Effector memory CD8-positive, alpha-beta T cell (primary cell): ENCODE results near the gene RPS3A.
"Not testable (repeated sequence)": the region's sequence is repeated elsewhere in the genome, so short reads cannot be mapped to it uniquely, and the experiment has no call there.

Experiments
- ATAC-seq: fragments of 150-1000 bp; cut with Tn5 transposase; replicated peaks from 2 replicates; pipeline ENCODE4 v1.10.0; 2021; ENCODE audit warnings: mild to moderate bottlenecking, moderate library complexity
- DNase-seq, 3 experiments: peaks; one replicate each; pipeline ENCODE4 v3.0.0; 2021
- H3K27ac Mint-ChIP-seq, 2 donors: one replicate each; pipeline ENCODE4 v1.8.0; 2022; ENCODE audit warnings: mild to moderate bottlenecking in 2 of 2, mixed read lengths in 2 of 2, moderate library complexity in 2 of 2
- H3K27me3 Mint-ChIP-seq, 2 donors: one replicate each; pipeline ENCODE4 v1.8.0; 2022; ENCODE audit warnings: mixed read lengths in 2 of 2
- H3K36me3 Mint-ChIP-seq: one replicate; pipeline ENCODE4 v1.8.0; 2022; ENCODE audit warnings: mild to moderate bottlenecking, moderate library complexity, mixed read lengths; ENCODE audit not compliant: insufficient read depth
- H3K4me1 Mint-ChIP-seq, 2 donors: one replicate each; pipeline ENCODE4 v1.8.0; 2022; ENCODE audit warnings: low read depth in 2 of 2, mixed read lengths in 2 of 2
- H3K4me3 Mint-ChIP-seq, 2 donors: one replicate each; pipeline ENCODE4 v1.8.0; 2022; ENCODE audit warnings: mild to moderate bottlenecking in 2 of 2, mixed read lengths in 2 of 2, moderate library complexity in 2 of 2
- H3K9me3 Mint-ChIP-seq, 2 donors: one replicate each; pipeline ENCODE4 v1.8.0; 2022; ENCODE audit warnings: mixed read lengths in 2 of 2
- total RNA-seq, 9 experiments: gene quantifications; one replicate each; lab custom pipeline; 2026; lab: John Stamatoyannopoulos, UW

The RPS3A gene
- total RNA-seq, result 651 to 1,246 (median 1,102) reads per million in 9 experiments

DNA sequence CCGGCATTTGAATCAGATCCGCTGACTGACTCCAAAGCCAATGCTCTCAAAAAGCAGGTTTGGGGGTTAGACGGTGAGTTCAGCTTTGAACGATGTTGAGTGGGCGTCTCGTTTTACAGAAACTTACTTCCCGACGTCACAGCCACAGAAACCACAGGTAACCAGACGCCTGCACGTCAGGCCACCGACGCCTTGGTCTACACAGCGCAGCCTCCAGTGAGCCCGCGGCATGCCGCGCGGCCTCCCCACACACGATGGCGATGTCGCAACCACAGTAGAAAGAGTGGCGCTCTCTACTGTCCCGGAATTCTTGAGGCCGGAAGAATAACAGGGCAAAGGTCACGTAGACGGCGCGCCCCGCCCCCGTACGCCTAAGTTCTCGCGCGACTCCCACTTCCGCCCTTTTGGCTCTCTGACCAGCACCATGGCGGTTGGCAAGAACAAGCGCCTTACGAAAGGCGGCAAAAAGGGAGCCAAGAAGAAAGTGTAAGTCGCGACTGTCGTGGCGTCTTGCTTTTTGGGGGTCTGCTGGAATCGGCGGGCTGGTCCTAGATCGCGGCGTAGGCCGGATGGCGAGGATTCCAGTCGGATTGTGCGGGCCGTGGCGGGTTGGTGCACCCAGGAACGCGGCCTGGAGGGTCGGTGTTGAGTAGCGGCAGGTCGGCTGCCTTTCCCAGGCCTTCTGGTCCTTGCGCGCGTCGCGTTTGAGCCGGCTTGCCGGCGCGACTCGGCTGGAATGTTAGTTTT, at the start of gene RPS3A:
Gene RPS3A, plus strand, starts transcription at position 400 of the 747 bp plus-strand sequence. Its CDS starts 25 bp downstream, at position 425.
- Mint-ChIP-seq H3K27ac (peak within 1 kb of the TSS; percentile 96 to 98), H3K4me1 (peaks cover 21 to 22% of the 10 kb centered on the region in 2 donors), H3K36me3 (peaks cover 57% of the 10 kb centered on the region), H3K27me3 (peaks cover 0 to 16% of the 10 kb centered on the region in 2 donors), H3K4me3 (peak within 1 kb of the TSS; percentile 94 to 96), H3K9me3 (no peaks in the 10 kb centered on the region)
- DNase-seq, result peak; percentile 97 to 100 (median 99)
- peak; percentile 90 for ATAC-seq

DNA sequence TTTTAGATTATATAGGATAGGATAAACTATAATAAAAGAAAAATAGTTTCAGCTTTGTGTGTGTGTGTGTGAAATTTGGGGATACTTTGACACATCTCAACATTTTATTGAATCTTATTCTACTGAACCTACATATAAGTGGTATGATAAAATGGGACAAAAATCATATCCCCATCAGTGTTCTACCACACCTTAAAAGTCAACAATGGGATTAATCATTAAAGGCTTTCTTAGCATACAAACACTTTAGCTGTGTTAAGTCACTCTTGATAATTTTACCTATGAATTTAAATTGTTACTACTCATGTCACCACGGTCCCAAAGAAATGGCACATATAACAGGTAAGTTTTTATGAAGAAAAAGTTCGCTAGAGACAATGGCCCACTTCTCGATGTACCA, 46.6 kb upstream of the RPS3A start:
- Mint-ChIP-seq H3K27me3 (no peaks in the 10 kb centered on the region), H3K9me3 (no peaks in the 10 kb centered on the region), H3K4me1 (no peaks in the 10 kb centered on the region), H3K4me3 (no peak overlapping the region), H3K36me3 (no peaks in the 10 kb centered on the region), H3K27ac (no peak overlapping the region)
- no peak for DNase-seq
- ATAC-seq, result no peak

DNA sequence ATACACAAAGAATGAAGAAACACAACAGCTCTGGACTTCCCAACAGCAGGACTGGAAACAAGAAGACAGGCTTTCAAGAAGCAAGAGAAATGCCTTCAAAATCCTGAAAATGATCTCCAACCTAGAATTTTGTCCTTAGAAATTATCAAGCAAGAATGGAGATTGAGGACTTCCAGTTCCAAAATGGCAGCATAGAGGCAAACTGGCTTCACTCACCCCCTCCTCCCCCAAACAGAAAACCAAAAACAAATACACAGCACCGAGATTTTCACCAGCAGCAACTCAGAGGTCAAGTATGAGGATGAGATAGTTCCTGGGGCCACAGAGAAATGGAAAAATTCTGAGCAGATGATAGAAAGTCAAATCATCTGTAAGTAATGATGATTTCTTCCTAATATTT, 43.9 kb upstream of the RPS3A start:
- DNase-seq (no peak), ATAC-seq (no peak)
- H3K4me3 Mint-ChIP-seq, result no peak overlapping the region
- no peaks in the 10 kb centered on the region for H3K36me3 Mint-ChIP-seq
- H3K4me1 Mint-ChIP-seq, result no peaks in the 10 kb centered on the region
- H3K9me3 Mint-ChIP-seq, result no peaks in the 10 kb centered on the region
- H3K27me3 Mint-ChIP-seq, result no peaks in the 10 kb centered on the region
- H3K27ac Mint-ChIP-seq, result no peak overlapping the region

DNA sequence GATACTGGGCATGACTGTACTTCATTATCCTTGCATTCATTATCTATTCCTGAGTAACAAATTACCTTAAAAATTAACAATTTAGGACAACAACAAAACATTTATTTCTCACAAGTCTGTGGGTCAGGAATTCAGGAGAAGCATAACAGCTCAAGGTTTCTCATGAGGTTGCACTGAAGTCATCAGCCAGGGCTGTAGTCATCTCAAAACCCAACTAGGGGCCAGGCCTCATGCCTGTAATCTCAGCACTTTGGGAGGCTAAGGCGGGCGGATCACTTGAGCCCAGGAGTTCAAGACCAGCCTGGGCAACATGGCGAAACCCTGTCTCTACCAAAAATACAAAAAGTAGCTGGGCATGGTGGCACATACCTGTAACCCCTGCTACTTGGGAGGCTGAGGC, 36.3 kb upstream of the RPS3A start:
- not testable (repeated sequence) for H3K4me3 Mint-ChIP-seq, H3K27me3 Mint-ChIP-seq, H3K36me3 Mint-ChIP-seq, H3K27ac Mint-ChIP-seq, H3K4me1 Mint-ChIP-seq, H3K9me3 Mint-ChIP-seq, DNase-seq, ATAC-seq

DNA sequence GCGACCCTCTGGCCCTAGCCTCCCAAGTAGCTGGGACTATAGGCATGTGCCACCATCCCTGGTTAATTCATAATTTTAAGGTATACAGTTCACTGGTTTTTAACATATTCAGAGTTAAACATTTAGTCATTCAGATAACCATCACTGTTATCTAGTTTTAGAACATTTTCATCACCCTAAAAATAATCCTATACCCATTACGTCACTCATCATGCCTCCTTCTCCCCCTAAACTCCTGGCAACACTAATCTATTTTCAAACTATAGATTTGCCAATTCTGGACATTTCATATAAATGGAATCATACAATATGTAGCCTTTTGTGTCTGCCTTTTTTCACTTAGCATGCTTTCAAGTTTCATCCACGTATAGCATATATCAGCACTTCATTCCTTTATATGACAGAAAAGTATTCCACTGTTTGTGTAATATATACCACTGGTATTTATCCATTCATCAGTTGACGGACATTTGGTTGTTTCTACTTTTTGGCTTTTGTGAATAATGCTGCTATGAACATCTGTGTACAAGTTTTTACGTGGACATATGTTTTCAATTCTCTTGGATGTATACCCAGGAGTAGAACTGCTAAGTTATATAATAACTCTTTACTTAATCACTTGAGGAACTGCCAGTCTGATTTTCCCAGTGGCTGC, 32.0 kb upstream of the RPS3A start:
- DNase-seq (no peak), ATAC-seq (no peak)
- Mint-ChIP-seq H3K9me3 (no peaks in the 10 kb centered on the region), H3K4me3 (no peak overlapping the region), H3K27me3 (peaks cover 6 to 12% of the 10 kb centered on the region in 2 donors), H3K36me3 (no peaks in the 10 kb centered on the region), H3K27ac (no peak overlapping the region), H3K4me1 (no peaks in the 10 kb centered on the region)

DNA sequence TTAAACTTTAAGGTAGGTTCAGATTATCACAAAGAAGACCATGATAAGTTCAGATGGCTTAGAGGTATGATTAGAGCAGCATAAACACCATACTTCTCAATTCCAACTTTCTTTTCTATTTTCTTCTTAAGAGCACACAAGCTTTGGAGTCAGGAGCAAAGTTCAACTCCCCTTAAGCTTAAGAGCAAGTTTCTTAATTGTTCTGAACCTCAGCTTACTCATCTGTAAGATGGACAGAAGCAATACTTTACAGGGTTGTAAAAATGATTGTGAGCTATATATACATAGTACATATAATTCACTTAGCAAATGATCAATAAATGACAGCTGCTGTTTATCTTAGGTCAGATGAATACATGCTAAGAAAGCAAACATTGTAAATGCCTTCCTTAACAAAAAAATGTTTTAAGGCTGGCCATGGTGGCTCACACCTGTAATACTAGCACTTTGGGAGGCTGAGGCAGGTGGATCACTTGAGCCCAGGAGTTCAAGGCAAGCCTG, 25.0 kb upstream of the RPS3A start:
- peaks cover 6 to 11% of the 10 kb centered on the region in 2 donors for H3K27me3 Mint-ChIP-seq
- H3K36me3 Mint-ChIP-seq, result no peaks in the 10 kb centered on the region
- no peak overlapping the region for H3K4me3 Mint-ChIP-seq
- no peaks in the 10 kb centered on the region for H3K9me3 Mint-ChIP-seq
- ATAC-seq (no peak), DNase-seq (no peak)
- H3K4me1 Mint-ChIP-seq, result no peaks in the 10 kb centered on the region
- no peak overlapping the region for H3K27ac Mint-ChIP-seq

DNA sequence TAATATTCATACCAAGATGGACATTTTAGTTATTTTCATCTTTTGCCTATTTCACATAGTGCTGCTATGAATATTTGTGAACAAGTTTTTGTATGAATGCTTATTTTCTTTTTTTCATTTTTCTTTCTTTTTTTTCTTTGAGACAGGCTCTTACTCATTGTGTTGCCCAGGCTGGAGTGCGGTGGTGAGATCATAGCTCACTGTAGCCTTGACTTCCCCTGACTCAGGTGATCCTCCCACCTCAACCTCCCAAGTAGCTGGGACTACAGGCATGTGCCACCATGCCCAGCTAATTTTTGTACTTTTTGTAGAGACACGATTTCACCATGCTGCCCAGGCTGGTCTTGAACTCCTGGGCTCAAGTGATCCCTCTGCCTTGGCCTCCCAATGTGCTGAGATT, 21.4 kb upstream of the RPS3A start:
- not testable (repeated sequence) for H3K27me3 Mint-ChIP-seq, H3K36me3 Mint-ChIP-seq, H3K9me3 Mint-ChIP-seq, H3K4me3 Mint-ChIP-seq, H3K27ac Mint-ChIP-seq, H3K4me1 Mint-ChIP-seq, ATAC-seq, DNase-seq

DNA sequence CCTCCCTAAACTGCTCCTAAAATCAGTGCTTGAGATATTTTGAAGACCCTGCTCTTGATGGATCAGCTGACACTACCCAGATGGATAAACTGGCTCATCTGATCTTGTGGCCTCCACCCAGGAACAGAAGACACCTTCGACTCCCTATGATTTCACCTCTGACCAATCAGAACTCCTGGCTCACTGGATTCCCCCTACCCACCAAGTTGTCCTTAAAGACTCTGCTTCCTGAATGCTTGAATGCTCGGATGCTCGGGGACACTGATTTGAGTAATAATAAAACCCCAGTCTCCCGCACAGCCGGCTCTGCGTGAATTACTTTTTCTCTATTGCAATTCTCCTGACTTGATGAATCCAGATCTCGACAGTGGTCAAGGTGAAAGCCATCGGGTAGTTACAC, 12.0 kb upstream of the RPS3A start:
- no peaks in the 10 kb centered on the region for H3K36me3 Mint-ChIP-seq

DNA sequence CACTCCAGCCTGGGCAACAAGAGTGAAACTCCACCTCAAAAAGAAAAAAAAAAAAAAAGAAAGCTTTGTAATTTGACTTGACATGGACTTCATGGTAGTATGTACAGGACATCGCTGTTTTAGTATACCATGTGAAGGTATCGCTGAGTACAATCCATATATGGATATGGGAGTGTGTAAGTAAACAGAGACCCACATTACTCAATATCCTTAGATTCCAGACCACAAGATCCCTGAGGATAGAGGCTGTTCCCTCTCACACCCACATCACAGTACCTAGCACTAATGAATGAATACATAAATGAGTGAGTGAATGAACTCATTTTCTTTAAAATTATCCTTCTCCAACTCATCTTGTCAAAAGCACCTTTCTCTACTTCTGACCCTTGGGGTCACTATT, 8.4 kb upstream of the RPS3A start:
- no peaks in the 10 kb centered on the region for H3K36me3 Mint-ChIP-seq
- ATAC-seq, result no peak
- H3K9me3 Mint-ChIP-seq, result no peaks in the 10 kb centered on the region

More for the DNA sequence above, 12.0 kb upstream of the RPS3A start:
- Mint-ChIP-seq H3K27me3 (peaks cover 14 to 26% of the 10 kb centered on the region in 2 donors), H3K9me3 (no peaks in the 10 kb centered on the region), H3K4me1 (no peaks in the 10 kb centered on the region), H3K27ac (no peak overlapping the region), H3K4me3 (no peak overlapping the region)
- no peak for ATAC-seq
- no peak for DNase-seq

DNA sequence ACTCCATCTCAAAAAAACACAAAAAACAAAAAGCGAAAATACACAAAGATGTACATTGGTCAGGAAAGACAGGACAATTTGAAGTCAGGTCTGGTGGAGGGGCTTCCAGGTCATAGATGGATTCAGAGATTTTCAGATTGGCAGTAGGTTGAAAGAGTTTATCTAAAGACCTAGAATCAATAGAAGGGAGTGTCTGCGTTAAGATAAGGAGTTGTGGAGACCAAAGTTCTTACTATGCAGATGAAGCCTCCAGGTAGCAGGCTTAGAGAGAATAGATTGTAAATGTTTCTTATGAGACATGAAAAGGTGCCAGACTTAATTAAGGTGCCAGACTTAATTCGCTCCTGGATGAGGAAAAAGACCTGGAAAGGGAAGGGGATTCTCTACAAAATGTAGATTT, 6.9 kb upstream of the RPS3A start:
- DNase-seq (no peak), ATAC-seq (no peak)
- H3K27me3 Mint-ChIP-seq, result peaks cover 18 to 28% of the 10 kb centered on the region in 2 donors
- no peak overlapping the region for H3K4me3 Mint-ChIP-seq
- no peaks in the 10 kb centered on the region for H3K36me3 Mint-ChIP-seq
- no peaks in the 10 kb centered on the region for H3K9me3 Mint-ChIP-seq
- H3K27ac Mint-ChIP-seq, result peak overlapping the region in 1 of 2 donors; percentile 17
- H3K4me1 Mint-ChIP-seq, result no peaks in the 10 kb centered on the region

More for the DNA sequence above, 8.4 kb upstream of the RPS3A start:
- Mint-ChIP-seq H3K4me3 (no peak overlapping the region), H3K4me1 (no peaks in the 10 kb centered on the region), H3K27me3 (peaks cover 23 to 42% of the 10 kb centered on the region in 2 donors), H3K27ac (no peak overlapping the region)
- DNase-seq, result no peak

DNA sequence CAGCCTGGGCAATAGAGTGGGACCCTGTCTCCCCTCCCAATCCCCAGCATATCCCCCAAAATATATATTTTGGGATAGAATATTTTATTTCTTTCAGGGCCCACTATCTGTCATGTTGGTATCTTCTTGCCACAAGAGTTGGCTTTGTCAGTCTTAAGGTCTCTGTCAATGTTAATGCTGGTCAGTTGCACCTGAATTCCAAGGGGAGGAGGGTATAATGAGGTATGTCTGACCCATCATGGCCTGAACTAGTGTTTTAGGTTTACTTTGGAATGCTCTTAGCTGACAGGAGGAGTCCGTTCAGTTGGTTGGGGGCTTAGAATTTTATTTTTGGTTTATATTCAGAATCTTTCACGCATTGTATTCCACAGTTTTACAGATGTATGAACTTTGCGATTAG, 6.2 kb upstream of the RPS3A start:
- Mint-ChIP-seq H3K36me3 (peaks cover under 1% of the 10 kb centered on the region), H3K27me3 (peaks cover 12 to 21% of the 10 kb centered on the region in 2 donors), H3K4me1 (no peaks in the 10 kb centered on the region), H3K4me3 (no peak overlapping the region), H3K9me3 (no peaks in the 10 kb centered on the region), H3K27ac (no peak overlapping the region)
- no peak for ATAC-seq
- DNase-seq, result no peak

DNA sequence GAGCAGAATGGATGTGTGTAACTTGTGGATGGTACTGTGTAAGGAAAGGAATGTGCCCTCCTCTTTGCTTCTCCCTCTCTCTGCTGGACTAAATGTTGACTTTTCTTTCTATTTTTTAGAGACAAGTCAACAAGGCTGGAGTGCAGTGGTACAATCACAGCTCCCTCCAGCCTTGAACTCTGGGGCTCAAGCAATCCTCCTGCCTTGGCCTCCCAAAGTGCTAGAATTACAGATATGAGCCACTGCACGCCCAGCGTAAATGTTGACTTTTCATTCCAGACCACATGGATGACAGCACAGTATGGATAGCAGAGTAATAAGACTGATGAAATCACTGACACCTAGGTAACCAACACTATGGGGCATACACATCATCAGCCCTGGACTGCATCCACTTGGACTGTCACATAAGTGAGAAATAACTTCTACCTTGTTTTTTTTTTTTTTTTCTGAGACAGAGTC, 5.1 kb upstream of the RPS3A start:
- H3K36me3 Mint-ChIP-seq, result peaks cover 7% of the 10 kb centered on the region
- H3K9me3 Mint-ChIP-seq, result no peaks in the 10 kb centered on the region
- H3K27ac Mint-ChIP-seq, result no peak overlapping the region
- ATAC-seq (no peak), DNase-seq (no peak)
- H3K4me3 Mint-ChIP-seq, result no peak overlapping the region
- no peaks in the 10 kb centered on the region for H3K4me1 Mint-ChIP-seq
- H3K27me3 Mint-ChIP-seq, result peaks cover 12 to 20% of the 10 kb centered on the region in 2 donors

DNA sequence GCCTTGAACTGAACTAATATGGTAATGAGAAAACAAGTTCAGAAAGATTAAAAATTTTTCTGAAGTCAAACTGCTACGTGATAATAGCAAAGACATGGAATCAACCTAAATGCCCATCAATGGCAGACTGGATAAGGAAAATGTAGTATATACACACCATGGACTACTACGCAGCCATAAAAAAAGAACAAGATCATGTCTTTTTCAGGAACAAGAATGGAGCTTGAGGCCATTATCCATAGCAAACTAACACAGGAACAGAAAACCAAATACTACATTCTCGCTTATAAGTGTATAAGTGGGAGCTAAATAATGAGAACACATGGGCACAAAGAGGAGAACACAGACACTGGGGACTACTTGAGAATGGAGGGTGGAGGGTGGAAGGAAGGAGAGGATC, 4.3 kb upstream of the RPS3A start:
- no peak for ATAC-seq
- peaks cover 15% of the 10 kb centered on the region for H3K36me3 Mint-ChIP-seq
- DNase-seq, result no peak
- peaks cover 12 to 20% of the 10 kb centered on the region in 2 donors for H3K27me3 Mint-ChIP-seq
- H3K9me3 Mint-ChIP-seq, result no peaks in the 10 kb centered on the region
- no peak overlapping the region for H3K4me3 Mint-ChIP-seq
- no peak overlapping the region for H3K27ac Mint-ChIP-seq
- H3K4me1 Mint-ChIP-seq, result peaks cover 2 to 5% of the 10 kb centered on the region in 2 donors

DNA sequence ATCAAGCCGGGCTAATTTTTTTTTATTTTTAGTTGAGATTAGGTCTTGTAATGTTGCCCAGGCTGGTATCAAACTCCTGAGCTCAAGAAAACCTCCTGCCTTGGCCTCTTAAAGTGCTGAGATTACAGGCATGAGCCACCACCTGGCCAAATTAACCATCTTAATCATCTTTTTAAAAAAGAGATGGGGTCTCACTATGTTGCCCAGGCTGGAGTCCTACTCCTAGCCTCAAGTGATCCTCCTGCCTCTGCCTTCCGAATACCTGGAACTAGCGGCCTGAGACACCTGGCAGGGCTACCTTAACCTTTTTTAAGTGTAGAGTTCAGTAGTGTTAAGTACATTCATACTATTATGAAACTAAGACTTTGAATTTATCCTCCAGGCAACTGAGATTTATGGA, 1.7 kb upstream of the RPS3A start:
- Mint-ChIP-seq H3K27ac (peak overlapping the region; percentile 96 to 98), H3K9me3 (no peaks in the 10 kb centered on the region), H3K4me1 (peaks cover 21 to 22% of the 10 kb centered on the region in 2 donors), H3K27me3 (peaks cover 7 to 20% of the 10 kb centered on the region in 2 donors), H3K36me3 (peaks cover 41% of the 10 kb centered on the region), H3K4me3 (peak overlapping the region; percentile 94 to 96)
- DNase-seq (no peak), ATAC-seq (no peak)
